OCI-LY3 (cell line): Measurements from ENCODE around the gene NCR3LG1.

ENCODE experiments used
- H2AFZ ChIP-seq: fragments of 200-600, 300-600 bp; shearing (Covaris generic); 2 replicates; pipeline ENCODE4 v1.6.0; 2014; ENCODE audit warnings: antibody characterized with exemption, low read depth, low read length
- H3K27ac ChIP-seq: fragments of 200-600, 300-600 bp; sonication (generic); 2 replicates; pipeline ENCODE4 v1.5.1; 2014; ENCODE audit warnings: mild to moderate bottlenecking, low read length, moderate library complexity, mixed read lengths
- H3K27me3 ChIP-seq: fragments of 200-600, 300-600 bp; sonication (generic); 2 replicates; pipeline ENCODE4 v1.6.1; 2014; ENCODE audit warnings: low read depth, low read length, mixed read lengths
- H3K36me3 ChIP-seq: fragments of 200-600, 300-600 bp; sonication (generic); replicated peaks from 2 replicates; pipeline ENCODE3; 2014; ENCODE audit warnings: low read depth, low read length, mixed read lengths
- H3K4me1 ChIP-seq: fragments of 300-600, 200-600 bp; sonication (generic); 2 replicates; pipeline ENCODE4 v1.6.1; 2014; ENCODE audit warnings: low read length, mixed read lengths
- H3K4me2 ChIP-seq: fragments of 200-600, 300-600 bp; sonication (generic); 2 replicates; pipeline ENCODE4 v1.6.1; 2014; ENCODE audit warnings: low read length, mixed read lengths
- H3K4me3 ChIP-seq: fragments of 300-600, 200-600 bp; sonication (generic); 2 replicates; pipeline ENCODE4 v1.5.1; 2014; ENCODE audit warnings: antibody characterized with exemption, mild to moderate bottlenecking, low read length, moderate library complexity
- H3K79me2 ChIP-seq: fragments of 300-600, 200-600 bp; shearing (Covaris generic); 2 replicates; pipeline ENCODE4 v1.6.1; 2014; ENCODE audit warnings: mild to moderate bottlenecking, low read length, mixed read lengths
- H3K9ac ChIP-seq: fragments of 300-600, 200-600 bp; shearing (Covaris generic); 2 replicates; pipeline ENCODE4 v1.6.0; 2014; ENCODE audit warnings: mild to moderate bottlenecking, low read length, moderate library complexity
- H3K9me3 ChIP-seq: fragments of 200-600, 300-600 bp; shearing (Covaris generic); 2 replicates; pipeline ENCODE4 v1.6.1; 2014; ENCODE audit warnings: low read length, mixed read lengths; ENCODE audit not compliant: insufficient read depth
- H4K20me1 ChIP-seq: fragments of 200-600, 300-600 bp; sonication (generic); 2 replicates; pipeline ENCODE4 v1.6.1; 2016; ENCODE audit warnings: low read length, mixed read lengths; ENCODE audit not compliant: insufficient read depth
- CTCF ChIP-seq: fragments of 200-600, 300-600 bp; sonication (generic); IDR thresholded peaks from 2 replicates; pipeline ENCODE4 v1.5.1; 2014; ENCODE audit warnings: antibody characterized with exemption, low read length, low read depth
- EZH2phosphoT487 ChIP-seq: fragments of 200-600 bp; shearing (Covaris generic); IDR thresholded peaks from 2 replicates; pipeline ENCODE4 v1.6.1; 2018; ENCODE audit warnings: antibody characterized with exemption, mixed run types, low read depth

NCR3LG1 gene

GRCh38 chr11:17394743-17395390 lies 43.3 kb downstream of the NCR3LG1 start:
- H3K36me3 ChIP-seq = no peaks in the 10 kb centered on the region

GRCh38 chr11:17395554-17395961 lies 44.0 kb downstream of the NCR3LG1 start:
- Histone ChIP-seq H3K4me3 (no peak overlapping the region), H4K20me1 (no peaks in the 10 kb centered on the region), H3K36me3 (no peaks in the 10 kb centered on the region), H3K27me3 (0 out of 2 replicates have a peak, but pooled peaks cover 4% of the 10 kb centered on the region), H3K4me1 (peaks cover 18% of the 10 kb centered on the region), H2AFZ (no peak overlapping the region), H3K79me2 (no peaks in the 10 kb centered on the region), H3K27ac (no peak overlapping the region), H3K9me3 (no peaks in the 10 kb centered on the region), H3K9ac (no peak overlapping the region), H3K4me2 (no peak overlapping the region)
- TF ChIP-seq CTCF (no peak), EZH2phosphoT487 (no peak)

More at GRCh38 chr11:17394743-17395390, 43.3 kb downstream of the NCR3LG1 start:
- H3K9ac ChIP-seq = no peak overlapping the region
- H3K4me3 ChIP-seq = no peak overlapping the region
- H3K27ac ChIP-seq = no peak overlapping the region
- H3K27me3 ChIP-seq = peaks cover 11% of the 10 kb centered on the region
- H2AFZ ChIP-seq = no peak overlapping the region
- no peak overlapping the region for H3K4me2 ChIP-seq
- no peaks in the 10 kb centered on the region for H4K20me1 ChIP-seq
- no peaks in the 10 kb centered on the region for H3K79me2 ChIP-seq
- TF ChIP-seq CTCF = no peak
- TF ChIP-seq EZH2phosphoT487 = no peak
- H3K4me1 ChIP-seq = peaks cover 16% of the 10 kb centered on the region
- H3K9me3 ChIP-seq = no peaks in the 10 kb centered on the region

- H3K27ac ChIP-seq = no peak overlapping the region
- no peak overlapping the region for H3K4me2 ChIP-seq
- H3K9me3 ChIP-seq = no peaks in the 10 kb centered on the region
- H3K4me3 ChIP-seq = no peak overlapping the region
- TF ChIP-seq CTCF = no peak
- no peak for TF ChIP-seq EZH2phosphoT487
- H2AFZ ChIP-seq = no peak overlapping the region
- no peaks in the 10 kb centered on the region for H3K79me2 ChIP-seq
- peaks cover 22% of the 10 kb centered on the region for H3K4me1 ChIP-seq
- H3K36me3 ChIP-seq = no peaks in the 10 kb centered on the region
- no peak overlapping the region for H3K9ac ChIP-seq
- 0 out of 2 replicates have a peak, but pooled peaks cover 4% of the 10 kb centered on the region for H3K27me3 ChIP-seq
- no peaks in the 10 kb centered on the region for H4K20me1 ChIP-seq
These were observed 44.4 kb downstream of the NCR3LG1 start for GRCh38 chr11:17395978-17396377.

- Histone ChIP-seq H3K27me3 (no peaks in the 10 kb centered on the region), H3K27ac (no peak overlapping the region), H4K20me1 (no peaks in the 10 kb centered on the region), H3K9me3 (no peaks in the 10 kb centered on the region), H3K4me2 (no peak overlapping the region), H3K4me3 (no peak overlapping the region), H3K9ac (no peak overlapping the region), H2AFZ (no peak overlapping the region), H3K36me3 (no peaks in the 10 kb centered on the region), H3K4me1 (peaks cover 19% of the 10 kb centered on the region), H3K79me2 (no peaks in the 10 kb centered on the region)
- TF ChIP-seq EZH2phosphoT487 (no peak), CTCF (no peak)
These were observed 45.2 kb downstream of the NCR3LG1 start for GRCh38 chr11:17396598-17397310.
